NCI-H2171 treated with DMSO at 0.1 percent for 48 hours (cell line): Measurements from ENCODE around the gene CDC42BPA.
"Not testable (repeated sequence)": the region's sequence is repeated elsewhere in the genome, so short reads cannot be mapped to it uniquely, and the experiment has no call there.

Experiments used
- DNase-seq: peaks from one replicate; lab custom pipeline; 2025; lab: John Stamatoyannopoulos, UW

The CDC42BPA gene

DNA sequence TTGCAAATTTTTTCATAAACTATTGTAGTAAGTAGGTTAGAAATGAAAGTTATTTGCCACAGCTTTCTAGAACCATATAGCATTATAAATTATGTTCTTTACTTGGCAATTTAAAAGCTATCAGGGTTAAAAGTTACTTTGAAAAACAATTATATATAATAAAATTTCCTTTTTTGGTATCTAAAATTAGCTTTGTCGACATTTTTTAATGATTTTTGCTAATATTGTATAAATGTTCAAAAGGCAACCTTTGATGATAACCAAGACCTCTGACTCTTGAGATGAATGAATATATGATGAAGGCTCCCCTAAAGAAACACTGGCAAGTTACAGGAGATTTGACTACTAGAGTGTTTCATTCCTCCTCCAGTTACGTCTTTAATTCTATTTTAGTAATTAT is 121.2 kb downstream of the CDC42BPA start:
- no peak for DNase-seq

GRCh38 chr1:227192163-227192562 is 126.1 kb downstream of the CDC42BPA start:
- no peak for DNase-seq

DNA sequence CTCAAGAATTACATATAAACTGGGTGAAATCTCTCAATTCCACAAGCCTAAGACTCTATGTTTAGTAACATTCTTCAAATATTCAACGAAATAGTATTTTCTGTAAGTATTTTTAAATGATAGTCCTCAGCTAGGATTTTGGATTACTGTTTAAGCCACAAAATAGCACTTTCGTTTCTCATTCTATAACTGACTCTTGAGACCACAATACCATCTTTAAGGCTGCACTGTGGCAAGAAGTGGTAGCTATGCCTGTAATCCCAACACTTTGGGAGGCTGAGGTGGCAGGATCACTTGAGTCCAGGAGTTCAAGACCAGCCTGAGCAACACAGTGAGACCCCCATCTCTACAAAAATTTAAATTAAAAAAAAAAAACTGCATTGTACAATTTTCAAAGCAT is 126.7 kb downstream of the CDC42BPA start:
- DNase-seq, result no peak

DNA sequence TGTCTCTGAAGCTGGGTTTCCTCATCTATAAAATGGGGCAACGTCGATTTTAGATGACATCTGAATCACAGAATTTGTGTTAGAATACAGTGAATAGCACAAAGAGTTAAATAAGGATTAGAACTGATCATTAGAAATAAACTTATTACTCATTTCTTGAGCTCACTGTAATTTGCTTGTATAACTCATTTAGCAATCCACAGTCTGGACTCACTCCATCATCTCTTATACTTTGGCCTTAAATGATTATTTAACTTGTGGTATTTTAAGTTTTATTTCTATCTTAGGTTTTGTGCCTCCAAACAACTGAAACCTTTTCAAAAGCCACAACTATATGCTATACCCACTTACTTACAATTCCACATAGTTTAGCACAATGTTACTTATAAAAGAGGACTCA is 128.0 kb downstream of the CDC42BPA start:
- DNase-seq, result no peak

- DNase-seq, result no peak
Measured at GRCh38 chr1:227185291-227185690, 133.0 kb downstream of the CDC42BPA start.

DNA sequence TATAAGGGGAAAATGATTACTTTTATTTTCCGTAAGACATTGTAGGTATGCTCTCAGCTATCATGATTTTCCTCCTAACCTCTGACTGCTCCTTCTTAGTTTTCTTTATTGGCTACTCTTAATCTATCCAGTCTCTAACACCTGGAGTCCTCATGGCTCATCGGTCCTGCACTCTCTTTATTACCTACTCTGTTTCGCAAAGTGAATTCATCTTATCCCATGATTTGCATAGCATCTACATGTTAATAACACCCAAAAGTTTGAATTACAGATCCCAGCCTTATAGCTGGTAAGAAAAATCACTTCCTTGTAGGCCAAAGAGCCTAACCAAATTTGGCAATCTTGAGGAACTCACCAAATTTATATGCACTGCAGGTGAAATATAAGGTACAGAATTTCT is 136.3 kb downstream of the CDC42BPA start:
- peak; percentile 16 for DNase-seq

DNA sequence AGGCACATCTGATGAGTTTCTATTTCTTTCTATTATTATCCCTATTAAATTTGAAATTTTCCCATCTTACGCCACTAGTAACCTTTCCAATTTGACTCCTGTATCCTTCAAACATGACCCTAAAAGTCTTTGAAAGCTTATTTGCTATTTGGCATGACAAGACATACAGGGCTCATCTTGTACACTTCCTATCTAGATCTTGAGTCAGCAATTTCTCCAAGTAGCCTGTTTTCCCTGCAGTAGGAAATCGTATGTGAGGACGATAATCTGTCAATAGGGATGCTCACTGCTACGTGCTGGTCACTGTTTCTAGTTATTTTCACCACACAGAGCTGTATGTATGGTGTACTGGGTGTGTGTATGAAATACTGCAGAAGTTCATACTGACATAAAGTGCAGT is 142.7 kb downstream of the CDC42BPA start:
- no peak for DNase-seq

- DNase-seq, result no peak
Measured at GRCh38 chr1:227174164-227174563, 144.1 kb downstream of the CDC42BPA start.

DNA sequence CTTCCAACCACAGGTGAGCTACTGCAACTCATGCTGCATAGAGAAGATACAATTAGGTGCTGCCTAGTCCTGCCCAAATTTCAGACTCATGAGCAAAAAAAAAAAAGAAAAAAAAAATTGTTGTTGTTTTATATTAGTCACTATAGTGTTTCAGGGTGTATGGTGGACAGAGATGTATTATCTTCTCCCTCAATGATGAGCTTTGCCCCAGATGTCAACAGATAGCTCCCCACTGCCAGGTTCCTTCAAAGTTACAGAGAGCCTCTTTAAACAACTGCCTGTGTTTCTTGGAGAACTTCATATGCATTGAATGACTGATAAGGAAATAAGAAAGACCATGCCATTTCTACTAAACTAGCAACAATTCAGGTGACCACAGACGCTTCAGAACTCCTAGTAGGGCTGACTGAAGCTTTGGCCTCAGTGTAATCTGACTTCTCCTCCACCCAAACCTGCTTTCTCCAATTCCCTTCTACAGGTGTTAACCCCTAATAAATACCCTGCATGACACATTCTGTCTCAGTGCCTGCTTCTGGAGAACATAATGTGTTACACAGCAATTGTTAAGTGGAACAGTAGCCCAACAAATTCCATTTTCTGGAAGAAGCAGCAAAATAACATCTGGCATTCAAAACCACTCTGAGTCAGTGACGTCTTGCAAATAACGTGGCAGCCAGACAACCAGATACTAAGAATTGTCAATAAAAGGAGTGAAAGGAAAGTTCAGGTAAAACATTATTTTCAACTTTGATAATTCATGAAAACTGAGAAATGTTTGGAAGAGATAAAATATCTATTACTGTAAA is 147.7 kb downstream of the CDC42BPA start:
- DNase-seq, result no peak

DNA sequence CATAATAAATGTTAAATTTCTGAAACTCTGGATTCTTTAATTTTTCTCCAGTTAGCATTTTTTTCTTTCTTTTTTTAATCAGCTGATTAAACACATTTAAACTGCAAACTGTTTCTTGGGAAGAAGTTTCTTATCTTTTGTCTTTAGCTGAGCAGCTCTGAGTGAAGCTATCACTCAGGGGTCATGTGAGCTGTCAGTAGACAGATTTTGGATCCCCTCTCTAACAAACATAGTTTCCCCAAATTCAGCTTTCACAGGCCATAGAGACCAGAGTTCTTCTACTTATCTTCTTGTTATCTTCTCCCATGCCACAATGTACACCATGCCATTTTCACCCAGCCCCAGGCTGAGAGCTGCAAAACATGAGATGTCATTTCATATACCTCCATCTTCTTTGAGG is 148.9 kb downstream of the CDC42BPA start:
- no peak for DNase-seq

DNA sequence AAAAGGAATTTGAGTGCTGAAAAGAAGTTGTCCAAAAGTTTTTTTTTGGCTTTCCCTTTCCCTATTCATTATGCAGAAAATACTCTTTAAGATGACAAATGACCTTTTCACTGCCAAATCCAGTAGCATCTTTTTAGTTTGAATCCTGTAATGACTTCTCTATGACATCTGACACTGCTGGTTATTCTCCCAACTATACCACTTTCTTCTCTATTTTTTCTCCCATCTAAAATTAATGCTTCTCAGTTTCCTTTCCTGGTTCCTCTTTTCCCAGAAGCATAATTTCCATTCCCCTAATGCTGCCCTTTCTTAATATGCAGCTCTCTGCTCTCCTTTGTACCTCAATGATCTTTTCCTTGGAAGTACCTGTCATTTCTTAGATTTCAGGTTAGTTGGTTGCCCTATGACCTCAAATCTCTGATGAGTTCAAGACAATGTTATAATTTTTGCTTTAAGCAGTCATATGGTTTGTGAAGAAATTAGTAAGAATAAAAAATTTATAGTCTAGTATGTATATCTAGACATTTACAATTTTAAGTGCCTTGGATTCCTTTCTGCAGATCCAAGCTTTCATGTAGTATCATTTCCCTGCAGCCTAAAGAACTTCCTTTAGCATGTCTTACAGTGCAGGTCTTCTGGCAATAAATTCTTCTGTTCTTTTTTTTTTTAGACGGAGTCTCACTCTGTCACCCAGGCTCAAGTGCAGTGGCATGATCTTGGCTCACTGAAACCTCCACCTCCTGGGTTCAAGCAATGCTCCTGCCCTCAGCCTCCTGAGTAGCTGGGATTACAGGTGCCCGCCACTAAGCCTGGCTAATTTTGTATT is 150.8 kb downstream of the CDC42BPA start:
- no peak for DNase-seq

GRCh38 chr1:227166559-227166958 is 151.7 kb downstream of the CDC42BPA start:
- DNase-seq, result no peak

GRCh38 chr1:227161470-227161869 is 156.8 kb downstream of the CDC42BPA start:
- DNase-seq, result no peak

- DNase-seq, result no peak
Measured at GRCh38 chr1:227156520-227156919, 161.8 kb downstream of the CDC42BPA start.

DNA sequence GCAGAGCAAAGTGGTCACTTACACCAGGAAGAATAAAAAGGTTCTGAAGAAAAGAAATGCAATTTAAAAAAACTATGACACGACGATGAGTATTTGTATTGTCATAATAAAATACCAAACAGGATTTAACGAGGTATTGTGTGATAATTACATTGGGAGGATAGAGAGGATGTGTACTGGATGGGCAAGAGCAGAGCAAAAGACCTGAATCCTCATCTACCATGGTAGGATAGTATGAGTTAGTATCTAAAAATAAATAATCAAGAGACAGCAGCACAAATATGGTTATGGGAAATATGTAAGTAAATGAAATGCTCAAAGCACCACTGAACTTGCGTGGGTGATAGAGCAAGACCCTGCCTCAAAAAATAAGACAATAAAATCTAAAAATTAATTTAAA is 162.6 kb downstream of the CDC42BPA start:
- no peak for DNase-seq

DNA sequence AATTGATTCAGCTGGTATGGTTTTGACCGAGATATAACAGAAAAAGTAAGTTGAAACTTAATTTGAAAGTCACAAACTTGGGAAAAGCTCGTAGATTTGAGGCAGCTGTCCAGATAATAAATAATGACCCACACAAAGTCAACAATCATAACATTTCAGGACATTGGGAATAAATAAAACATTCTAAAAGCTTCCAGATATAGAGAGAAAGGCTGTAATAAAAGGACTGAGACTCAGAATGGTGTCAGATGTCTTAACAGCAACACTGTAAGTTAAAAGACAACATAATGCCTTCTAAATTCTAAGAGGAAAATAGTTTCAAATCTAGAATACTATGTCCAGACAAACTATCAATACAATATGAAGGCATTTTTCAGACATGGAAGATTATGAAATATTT is 163.3 kb downstream of the CDC42BPA start:
- no peak for DNase-seq

- DNase-seq, result no peak
Measured at GRCh38 chr1:227152525-227152924, 165.8 kb downstream of the CDC42BPA start.

- no peak for DNase-seq
Measured at GRCh38 chr1:227140376-227140775, 177.9 kb downstream of the CDC42BPA start.

DNA sequence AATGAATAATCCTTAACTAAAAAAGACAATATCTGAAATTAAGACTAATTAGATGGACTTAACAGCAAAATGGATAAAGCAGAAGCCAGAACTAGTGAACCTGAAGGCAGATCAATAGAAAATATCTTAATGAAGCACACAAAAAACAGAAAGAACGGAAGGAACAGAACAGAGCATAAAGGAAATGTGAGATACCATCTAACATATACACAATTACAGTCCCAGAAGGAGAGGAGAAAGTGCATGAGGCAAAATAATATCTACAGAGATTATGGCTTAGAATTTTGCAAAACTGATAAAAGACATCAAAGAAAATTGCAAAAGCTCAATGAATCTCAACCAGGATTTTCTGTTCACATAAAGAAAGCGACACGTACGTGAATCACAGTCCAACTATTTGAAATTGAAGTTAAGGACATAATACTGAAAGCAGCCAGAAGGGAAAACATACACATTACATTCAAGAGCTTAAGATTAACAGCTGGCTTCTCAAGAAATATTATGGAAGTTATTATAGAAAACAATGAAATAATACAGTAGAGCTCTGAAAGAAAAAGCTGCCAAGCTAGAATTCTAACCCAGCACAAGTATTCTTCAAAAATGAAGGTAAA is 182.0 kb downstream of the CDC42BPA start:
- DNase-seq, result no peak

DNA sequence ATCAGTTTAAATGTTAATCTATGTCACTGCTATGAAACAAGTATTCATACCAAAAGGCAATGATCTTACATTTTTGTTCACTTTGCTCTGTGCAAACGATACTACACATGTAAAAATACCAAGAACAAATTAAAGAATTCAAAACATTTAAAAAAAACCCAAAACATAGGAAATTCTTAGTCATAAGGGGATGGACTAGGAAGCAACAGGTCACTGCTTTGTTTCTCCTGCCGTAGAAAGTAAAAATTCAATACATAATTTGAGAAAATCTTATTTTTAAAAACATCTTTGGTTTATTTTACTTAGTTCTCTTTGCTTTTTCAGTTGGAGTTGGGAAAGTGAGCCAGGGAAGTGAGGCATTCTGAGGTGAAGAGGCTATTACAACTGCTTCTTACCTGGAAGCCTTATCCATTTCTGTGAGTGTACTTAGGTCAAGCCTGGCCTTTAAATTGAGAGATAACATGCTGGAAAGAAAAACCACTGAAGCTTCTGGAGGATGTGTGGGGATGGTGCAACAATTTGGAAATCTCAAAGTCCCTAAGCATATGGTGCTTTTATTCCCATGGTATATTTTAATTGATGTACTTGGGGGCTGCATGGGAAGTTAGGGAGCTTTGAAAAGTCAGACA is 183.5 kb downstream of the CDC42BPA start:
- DNase-seq, result no peak

- DNase-seq, result not testable (repeated sequence)
Measured at GRCh38 chr1:227132695-227133094, 185.6 kb downstream of the CDC42BPA start.

GRCh38 chr1:227131193-227131592 is 187.1 kb downstream of the CDC42BPA start:
- DNase-seq, result no peak
